GM18873 (cell line): ENCODE data around the gene C11orf24.

Experiments
- ATAC-seq: cut with Tn5 transposase; IDR thresholded peaks from one replicate; pipeline ENCODE4 v1.9.1; 2021; ENCODE audit warnings: mild to moderate bottlenecking, moderate library complexity, moderate number of reproducible peaks; ENCODE audit not compliant: unreplicated experiment, low FRiP score

C11orf24 gene

DNA sequence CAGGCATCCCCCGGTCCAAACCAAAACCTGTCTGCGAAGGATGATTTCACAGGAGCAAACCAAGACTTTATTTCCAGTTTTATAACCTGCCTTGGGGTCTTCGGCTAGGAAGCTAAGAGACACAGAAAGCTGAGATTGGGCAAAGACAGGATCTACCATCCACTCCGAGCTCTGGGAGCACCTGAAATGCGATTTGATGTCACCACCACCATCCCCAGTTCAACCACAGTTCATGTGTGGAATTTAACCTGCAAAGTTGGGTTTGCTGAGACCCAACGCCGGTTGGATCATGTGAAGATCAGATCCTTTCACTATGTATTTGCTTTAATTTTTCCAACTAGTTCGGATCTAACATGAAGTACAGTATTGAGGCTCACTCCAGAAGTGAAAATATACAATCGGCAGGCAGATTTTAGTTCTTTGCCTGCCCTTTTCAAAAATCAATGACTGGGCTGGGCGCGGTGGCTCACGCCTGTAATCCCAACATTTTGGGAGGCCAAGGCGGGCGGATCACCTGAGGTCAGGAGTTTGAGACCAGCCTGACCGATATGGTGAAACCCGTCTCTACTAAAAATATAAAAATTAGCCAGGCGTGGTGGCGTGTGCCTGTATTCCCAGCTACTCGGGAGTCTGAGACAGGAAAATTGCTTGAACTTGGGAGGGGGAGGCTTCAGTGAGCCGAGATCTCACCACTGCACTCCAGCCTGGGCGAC, 1.4 kb upstream of the C11orf24 start:
- ATAC-seq = no peak

DNA sequence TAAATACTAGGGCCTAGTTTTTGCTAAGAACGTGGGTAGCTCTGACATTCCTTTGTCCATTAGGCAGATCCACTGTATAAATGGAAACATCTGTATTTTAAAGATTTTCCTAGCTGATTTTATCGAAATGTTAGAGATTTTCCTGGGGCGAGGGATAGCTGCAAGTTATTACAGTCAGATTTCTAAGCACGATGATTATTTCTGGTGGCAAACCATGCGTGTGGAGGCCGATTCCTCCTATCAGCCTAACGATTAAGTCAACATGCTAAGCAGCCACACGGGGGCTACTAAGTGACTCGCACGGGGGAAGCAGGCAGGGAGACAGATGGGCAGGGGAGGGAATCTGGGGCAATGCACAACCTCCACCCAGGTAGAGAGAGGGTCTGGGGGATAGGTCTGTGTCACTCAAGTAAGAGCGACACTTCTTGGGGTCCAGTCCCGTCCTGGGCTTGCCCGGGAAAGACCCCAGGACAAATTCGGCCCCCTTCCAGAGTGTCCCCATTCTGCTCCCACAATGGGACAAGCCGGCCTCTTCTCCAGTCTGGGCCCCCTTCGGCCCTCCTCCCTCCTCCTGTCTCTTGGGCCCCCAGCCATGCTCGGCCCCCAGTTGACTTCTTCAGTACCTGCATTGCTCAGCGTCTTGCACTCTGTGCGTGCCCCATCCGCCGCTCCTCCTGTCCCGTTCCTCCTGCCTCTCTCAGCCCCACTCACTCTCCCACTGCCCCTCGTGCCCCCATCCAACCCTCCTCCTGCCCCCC, 571 bp downstream of the C11orf24 start:
- ATAC-seq = peak; percentile 14

DNA sequence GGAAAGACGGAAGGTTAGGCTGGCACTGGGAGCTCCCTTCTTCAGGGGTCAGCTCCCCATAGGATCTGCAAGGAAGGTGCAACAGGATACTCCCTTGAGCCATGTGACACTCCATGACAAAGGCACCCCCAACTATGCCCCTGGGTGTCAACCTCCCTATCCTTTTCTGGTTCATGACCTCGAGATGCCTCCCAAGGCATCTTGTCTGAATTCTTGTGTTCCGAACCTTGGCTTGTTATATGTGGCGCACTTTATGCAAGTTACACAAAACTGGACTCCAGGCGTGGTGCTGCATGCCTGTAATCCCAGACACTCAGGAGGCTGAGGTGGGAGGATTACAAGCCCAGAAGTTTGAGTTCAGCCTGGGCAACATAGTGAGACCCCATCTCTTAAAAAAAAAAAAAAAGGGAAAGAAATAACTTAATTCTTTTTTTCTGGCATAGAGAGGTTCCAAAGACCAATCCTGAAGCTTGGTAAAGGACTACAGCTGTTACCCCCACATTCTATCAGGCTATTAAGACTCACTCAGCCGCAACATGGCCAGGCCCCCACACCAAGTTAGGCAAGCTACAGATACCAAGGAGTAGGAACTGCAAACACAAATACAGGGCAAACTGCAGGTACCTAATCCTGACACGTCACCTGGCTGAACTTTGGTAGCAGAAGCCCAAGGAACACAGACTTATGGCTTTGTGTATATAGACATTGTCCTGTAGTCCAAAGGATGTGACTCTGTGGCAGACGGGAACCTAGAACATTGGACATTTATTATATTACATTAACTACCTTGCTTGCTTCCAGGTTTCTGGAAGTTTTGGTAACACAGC, 1.4 kb downstream of the C11orf24 start:
- no peak for ATAC-seq

DNA sequence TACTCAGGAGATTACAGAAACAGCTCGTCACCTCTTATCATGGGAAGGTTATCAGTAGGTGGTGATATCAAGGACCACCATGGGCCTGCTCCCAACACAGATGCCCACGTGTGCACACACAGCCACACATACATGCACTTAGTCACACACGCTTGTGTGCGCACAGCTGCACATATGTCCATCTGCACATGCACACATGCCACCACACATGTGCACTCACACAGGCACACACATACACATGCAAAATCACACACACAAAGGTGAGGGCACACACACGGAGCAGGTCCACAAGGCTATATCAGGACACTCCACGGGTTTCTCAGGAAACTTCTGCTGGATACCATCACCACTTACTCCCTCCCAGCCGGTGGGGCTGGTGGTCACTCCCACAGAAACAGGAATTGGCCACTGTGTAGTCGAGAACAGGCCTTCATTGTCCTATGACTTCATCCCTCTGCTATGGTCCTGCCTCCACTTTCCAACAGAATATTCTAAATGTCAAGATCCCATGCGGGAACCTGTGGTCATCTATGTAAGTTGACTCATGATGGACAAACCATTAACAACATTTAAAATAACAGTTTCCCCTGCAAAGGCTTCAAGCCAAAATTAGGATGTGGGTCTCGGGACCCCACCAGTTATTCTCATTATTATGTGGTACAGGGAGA, 2.2 kb downstream of the C11orf24 start:
- ATAC-seq = no peak

DNA sequence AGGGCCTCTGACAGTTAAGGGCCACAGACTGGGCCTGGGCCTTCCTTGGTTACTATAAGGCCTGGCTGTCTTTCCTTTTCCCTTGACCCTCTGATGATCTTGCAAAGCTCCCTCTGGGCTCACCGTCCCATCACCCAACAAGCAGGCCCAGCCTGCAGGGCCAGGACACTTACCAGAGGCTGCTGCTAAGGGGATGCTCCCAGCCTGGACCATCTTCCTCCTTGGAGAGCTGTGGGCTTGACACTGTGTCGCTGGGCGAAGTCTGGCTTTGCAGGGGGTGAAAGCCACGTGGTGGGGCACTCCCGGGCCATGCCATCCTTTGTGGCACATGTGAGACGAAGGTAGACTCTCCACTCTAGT, 3.9 kb downstream of the C11orf24 start:
- ATAC-seq = no peak

DNA sequence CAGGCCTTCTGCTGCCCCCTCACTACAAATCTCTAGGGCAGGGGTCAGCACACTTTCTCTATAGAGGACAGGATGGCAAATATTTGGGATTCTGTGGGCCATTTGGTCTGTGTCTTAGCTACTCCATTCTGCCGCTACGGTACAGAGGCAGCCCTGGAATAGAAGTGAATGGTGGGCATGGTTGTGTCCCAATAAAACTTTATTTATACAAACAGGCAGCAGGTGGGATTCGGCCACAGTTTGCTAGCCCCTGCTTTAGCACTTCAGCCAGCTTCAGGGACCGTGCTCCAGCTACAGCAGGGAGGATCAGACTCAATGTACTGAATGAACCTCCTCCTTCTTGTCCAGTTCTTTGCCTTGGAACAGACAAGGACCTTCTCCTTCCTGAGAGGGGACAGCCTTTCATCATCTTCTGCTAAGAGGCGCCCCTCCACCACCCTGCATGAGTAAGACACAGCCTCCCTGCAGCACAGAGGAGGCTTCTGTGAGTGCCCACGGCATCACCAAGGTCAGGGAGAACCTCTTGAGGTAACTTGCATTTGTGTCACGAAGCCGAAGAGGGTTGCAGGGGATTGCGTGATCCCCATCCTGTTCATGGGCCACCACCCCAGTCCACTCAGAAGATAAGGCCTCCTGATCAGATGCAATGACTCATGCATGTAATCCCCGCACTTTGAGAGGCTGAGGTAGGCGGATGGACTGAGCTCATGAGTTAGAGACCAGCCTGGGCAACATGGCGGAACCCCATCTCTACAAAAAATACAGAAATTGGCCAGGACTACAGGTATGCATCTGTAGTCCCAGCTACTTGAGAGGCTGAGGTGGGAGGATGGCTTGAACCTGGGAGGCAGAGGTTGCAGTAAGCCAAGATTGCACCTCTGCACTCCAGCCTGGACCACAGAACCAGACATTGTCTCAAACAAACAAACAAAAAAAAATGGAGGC, 4.6 kb downstream of the C11orf24 start:
- no peak for ATAC-seq

DNA sequence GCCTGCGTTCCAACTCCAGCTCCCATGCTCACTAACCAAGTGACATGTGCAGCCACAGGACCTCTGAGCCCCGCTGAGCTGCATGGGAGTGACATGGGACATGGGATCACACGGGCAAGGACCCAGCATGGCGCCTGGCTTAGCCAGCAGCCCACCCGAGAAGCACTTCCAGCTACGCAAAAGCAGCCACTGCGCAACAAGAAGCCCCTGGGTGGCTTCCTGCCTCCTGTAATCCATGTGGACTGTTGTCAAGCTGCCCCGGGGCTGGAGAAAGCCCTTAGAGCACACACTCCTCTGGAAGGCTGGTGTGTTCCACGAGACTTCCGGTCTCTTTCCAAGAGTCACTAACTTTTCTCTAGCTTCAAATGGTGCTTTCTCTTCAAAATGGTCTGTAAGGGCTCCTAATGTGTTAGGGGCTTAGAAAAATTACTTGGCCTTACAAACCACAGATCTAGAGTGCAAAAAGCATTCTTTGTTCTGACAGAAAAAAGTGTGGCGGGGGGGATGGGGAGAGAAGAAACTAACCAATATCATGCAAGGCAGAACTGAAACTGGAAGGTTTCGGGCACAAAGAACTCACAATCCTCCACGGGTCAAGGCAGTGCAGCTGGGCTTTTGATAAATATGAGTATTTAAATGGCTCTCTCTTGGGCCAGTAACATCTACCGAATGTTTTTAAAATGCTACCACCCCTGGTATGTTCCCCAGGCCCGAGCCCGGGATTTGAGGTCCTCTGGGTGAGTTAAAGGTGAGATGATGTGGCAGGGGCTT, 5.5 kb downstream of the C11orf24 start:
- ATAC-seq = peak; percentile 46

DNA sequence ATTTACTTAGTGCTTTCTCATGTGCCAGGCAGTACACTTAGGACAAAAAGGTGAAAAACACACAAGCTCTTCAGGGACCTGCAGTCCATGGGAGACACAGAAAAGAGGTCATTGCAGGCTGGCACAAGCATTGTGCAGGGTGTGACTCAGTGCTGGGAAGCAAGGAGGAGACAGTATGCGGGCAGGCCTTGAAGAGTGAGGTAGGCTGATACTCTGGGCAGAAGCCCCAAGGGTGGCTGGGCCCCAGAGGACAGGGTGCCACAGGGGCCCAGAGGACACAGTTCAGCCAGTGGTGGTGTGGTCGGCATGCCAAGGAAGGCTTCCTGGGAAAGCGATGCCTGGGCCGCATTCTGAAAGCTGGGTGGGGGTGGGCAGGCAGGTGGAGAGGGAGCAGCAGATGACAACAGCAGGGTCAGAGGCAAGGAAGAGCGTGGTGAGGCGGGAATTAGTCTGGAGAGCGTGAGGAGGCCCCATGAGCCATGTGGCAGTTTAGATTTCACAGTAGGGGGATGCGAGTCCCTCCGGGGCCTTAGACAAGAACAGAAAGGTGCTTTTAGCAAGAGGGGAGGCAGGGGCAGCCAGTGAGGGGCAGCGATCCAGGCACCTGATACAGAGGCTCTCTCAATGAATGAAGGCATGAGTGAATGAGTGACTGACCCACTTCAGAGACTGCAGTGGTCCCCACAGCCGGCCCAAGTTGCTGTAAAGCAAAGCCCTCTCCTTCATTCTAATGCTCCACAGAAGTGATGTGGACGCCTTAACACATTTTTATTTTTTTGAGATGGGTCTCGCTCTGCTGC, 6.8 kb downstream of the C11orf24 start:
- ATAC-seq = no peak

DNA sequence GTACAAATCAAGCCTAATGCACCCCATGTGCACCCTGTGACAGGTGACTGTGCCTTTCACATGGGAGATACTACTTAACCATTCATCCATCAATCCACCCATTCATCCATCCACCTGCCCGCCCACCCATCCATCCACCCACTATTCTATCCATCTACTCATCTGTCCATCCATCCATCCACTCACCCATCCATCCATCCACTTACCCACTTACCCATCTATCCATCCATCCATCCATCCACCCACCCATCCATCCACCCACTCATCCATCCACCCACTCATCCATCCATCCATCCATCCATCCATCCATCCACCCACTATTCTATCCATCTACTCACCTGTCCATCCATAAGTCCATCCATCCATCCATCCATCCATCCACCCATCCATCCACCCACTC, 7.5 kb downstream of the C11orf24 start:
- no peak for ATAC-seq

DNA sequence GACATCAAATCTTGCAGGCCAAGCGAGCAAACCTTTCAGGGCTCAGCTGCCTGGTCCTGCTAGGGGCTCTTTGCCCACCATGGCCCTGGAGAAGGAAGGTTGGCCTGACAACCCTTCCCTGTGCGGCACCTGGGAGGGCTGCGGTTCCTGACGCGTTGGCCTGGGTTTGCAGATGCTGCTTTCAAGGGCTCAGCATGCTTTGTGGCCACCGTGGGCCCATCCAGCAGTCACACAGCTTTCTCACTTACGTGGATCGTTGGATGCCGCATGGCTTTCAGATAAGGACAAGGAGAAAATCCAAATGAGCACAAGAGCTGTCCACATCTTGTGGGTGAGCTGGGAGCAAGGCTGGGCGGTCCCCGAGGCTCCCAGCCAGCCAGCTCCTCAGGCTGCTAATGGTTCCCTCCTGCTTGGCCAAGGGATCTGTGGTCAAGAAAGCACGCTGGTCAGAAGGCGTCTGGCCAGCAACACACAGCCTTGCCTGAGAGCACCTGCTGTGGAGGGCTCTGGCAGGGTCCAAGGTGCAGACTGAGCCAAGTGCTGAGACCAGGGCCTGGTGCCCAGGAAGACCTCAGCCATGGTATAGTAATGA, 8.2 kb downstream of the C11orf24 start:
- ATAC-seq = no peak

DNA sequence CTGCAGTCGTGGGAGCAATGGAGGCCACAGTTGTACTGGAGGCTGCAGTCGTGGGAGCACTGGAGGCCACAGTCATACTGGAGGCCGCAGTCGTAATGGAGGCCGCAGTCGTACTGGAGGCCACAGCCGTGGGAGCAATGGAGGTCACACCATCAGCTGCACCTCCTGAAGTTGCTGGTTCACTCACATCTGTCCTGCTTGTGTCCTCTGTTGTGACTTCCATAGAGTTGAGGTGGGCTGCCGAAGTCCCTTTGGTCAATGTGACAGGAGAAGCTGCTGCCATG, 9.3 kb downstream of the C11orf24 start:
- no peak for ATAC-seq

DNA sequence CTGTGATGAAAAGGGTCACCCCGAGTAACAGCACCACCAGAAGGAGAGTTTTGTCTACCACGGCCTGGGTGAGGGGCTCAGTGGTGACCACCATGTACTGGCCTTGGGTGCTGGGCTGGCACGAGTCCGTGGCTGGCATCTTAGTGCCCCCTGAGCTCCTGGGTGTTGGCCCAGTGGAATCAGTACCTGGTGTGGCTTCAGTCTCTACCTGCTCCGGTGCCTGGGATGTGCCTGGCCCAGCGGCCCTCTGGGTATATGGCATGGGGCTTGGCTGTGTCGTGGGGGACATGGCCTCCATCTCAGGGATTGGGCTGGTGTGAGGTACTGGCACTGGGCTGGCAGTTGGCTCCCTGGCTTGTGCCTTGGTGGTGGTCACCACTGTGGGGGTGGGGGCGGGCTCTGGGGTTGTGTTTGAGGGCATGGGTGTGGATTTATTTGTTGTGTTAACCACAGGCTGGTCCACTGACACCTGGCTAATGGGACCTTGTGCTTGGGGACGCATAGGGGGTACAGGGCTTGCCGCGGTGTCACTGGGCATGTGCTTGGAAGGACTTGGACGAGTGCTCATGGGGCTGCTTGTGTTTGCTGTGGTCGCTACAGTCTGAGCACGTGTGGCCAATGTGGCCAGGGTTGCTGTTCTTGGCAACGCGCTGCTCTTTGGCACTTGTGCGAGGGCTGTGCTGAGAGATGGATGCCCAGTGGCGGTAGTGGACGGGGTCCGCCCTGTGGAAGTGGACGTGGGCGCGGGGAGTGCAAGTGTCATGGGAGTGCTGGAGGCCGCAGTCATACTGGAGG, 9.8 kb downstream of the C11orf24 start:
- no peak for ATAC-seq

DNA sequence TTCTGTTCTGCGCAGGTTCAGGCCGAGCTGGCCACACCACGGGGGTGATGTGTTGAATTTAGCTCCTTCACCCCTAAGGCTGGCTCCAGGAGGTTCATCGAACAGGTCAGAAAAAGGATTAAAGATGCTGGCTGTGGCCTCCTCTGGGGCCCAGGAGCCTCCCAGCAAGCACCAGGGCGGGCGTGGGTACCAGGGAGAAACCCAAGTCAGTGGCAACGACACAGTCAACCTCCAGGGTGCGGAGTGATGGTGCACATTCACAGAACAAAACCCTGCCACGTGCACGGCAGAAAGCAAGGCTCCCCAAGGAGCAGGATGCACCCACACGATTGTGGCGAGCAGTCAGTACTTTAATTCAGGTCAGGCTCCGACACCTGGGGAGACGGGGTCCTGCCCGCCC, 10.8 kb downstream of the C11orf24 start:
- ATAC-seq = no peak

DNA sequence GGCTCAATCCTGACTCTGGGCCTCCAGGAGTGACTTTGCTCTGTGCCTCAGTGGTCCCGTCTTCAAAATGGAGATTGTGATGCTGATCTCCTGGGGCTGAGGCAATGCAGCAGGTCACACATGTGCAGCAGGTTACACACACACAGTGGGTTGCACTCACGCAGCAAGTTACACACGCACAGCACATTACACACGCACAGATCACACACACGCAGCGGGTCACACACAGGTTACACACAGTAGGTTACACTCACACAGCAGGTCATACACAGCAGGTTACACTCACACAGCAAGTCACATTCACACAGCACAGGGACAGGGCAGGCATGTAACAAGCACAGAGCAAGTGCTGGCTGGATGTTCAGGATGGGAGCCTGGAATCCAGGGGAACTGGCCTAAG, 11.3 kb downstream of the C11orf24 start:
- no peak for ATAC-seq

DNA sequence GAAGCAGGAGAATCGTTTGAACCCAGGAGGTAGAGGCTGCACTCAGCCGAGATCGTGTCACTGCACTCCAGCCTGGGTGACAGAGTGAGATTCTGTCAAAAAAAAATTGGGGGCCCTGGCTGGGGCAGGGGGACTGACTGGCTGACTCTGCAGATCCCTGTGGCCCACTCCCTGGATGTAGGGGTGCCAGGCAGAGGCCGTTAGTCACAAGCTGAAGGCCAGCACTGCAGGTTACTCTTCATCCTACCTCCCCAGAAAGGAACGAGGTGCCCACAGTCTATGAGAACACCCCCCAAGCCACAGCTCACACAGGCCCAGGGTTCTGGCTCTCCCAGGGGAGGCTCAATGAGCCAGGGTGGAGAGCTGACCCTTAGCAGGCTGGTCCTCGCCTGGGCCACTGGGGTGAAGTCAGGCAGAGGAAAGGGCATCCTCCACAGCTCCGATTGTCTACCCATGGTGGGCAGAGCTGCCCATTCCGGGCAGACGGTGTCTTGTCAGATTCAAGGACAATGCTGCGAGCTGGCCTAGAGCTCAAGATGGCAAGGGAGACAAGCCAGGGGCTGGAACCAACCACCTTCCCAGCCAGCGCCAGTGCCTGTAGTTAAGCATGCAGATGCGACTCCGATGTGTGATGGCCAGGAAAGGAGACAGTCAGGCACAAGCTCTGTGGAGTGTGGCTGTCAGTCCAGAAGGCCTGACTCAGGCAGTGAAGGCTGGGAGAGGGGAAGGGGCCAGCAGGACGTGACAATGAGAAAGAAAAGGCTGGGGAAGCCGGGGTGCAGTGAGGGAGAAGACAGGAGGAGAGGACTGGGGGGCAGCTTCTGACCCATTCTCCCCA, 12.4 kb downstream of the C11orf24 start:
- ATAC-seq = no peak

DNA sequence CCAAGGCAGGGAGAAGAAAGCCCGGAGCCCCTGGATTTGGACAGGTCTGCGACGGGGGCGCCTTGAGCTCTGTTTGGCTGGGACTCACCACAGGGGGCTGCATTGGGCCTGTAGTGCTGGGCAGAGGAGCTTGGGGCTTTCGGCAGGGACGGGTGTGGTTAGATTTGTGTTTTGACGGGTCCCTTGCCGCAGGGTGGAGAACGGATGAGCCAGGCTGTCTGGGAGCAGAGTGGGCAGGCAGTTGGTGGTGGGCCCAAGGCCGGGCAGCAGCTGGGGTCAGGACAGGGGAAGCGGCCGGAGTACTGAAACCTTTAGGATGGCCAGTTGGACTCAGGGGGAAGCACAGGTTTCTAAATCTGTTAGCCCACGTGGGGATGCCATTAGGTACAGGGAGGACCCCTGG, 13.4 kb downstream of the C11orf24 start:
- no peak for ATAC-seq
